Right ventricle myocardium inferior (tissue), 1 donor: ENCODE measurements around the gene NCAM2. TPM values are rescaled to one million over a fixed set of nuclear protein-coding genes. Genes with fewer than 3 reads are reported as not detected.
"Not testable (repeated sequence)": the region's sequence is repeated elsewhere in the genome, so short reads cannot be mapped to it uniquely, and the experiment has no call there.

Experiments used
- ATAC-seq: fragments of 200-7000 bp; cut with Tn5 transposase; one replicate; pipeline ENCODE4 v1.9.1; 2020; ENCODE audit warnings: mild to moderate bottlenecking, moderate library complexity
- DNase-seq: peaks from one replicate; pipeline ENCODE4 v3.0.0; 2021; ENCODE audit errors: missing footprints
- intact Hi-C: fragments of 100-400 bp; cut with DNase I; formaldehyde crosslinking; loops from one replicate; pipeline ENCODE4 v1.11.0; 2022
- total RNA-seq: library from RNA; stranded (reverse); fragmentation: NEBNext Ultra II Directional; extraction: Animal tissue kit (Norgen Biotek cat#: 25700); gene quantifications from one replicate; pipeline ENCODE4 v1.2.1, GENCODE V29; 2021
- donor health status: DM: no; HTN: yes; CAD: no; lungs with severe emphysema.

NCAM2 gene
- total RNA-seq, 1 donor from 2014 or later, result 5.4 TPM

DNA sequence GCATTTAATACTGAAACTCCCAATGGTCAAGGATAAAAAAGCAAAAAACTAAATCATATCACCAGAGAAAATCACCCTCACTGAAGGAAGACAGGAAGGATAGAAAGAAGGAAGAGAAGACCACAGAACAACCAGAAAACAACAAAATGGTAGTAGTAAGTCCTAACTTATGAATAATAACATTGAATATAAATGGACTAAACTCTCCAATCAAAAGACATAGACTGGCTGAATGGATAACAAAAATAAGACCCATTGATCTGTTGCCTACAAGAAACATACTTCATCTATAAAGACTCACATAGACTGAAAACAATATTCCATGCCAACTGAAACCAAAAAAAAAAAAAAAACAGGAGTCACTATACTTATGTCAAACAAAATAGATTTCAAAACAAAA lies 347.7 kb downstream of the NCAM2 start:
- no peak for ATAC-seq
- intact Hi-C loops, result no loop called here

GRCh38 chr21:21366277-21366676 lies 368.1 kb downstream of the NCAM2 start:
- no peak for ATAC-seq
- intact Hi-C loops, result no loop called here
- no peak for DNase-seq

More for the DNA sequence above, 347.7 kb downstream of the NCAM2 start:
- DNase-seq, result no peak

DNA sequence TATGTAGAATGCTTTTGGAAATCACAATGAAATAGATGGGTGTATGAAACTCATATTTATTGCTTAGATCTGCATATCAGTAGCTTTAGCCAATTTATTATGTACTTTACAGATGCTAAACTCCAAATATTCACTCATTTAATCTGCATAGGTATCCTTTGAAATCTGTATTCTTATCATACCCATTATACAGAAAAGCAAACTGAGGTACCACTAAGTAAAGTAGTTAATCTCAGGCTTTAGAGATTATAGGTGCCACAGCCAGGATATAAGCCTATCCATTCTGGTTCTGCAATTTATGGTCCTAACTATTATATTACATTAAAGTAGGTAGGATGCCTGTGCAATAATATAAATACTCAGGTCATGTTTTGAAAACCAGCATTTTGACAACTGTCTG lies 369.4 kb downstream of the NCAM2 start:
- DNase-seq (no peak), ATAC-seq (no peak)
- intact Hi-C loops, result no loop called here

DNA sequence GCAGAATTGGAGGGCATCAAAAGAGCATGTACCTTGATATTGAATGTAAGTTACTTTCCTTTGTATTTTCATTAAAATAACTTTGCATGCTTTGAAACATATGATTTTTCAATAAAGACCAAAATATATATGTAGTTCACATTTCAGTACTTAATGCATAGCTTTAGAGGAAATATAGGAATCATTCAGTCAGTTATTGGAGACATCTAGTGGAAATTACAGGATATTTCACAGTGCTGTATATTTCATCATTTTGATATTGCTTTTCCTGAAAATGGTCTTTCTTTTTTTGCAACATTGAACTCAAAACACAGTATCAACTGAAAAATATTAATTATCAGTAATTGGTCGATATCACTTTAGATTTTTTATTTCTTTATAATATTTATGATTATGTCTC lies 375.8 kb downstream of the NCAM2 start:
- DNase-seq, result no peak
- ATAC-seq, result no peak
- intact Hi-C loops, result no loop called here

- DNase-seq (no peak), ATAC-seq (no peak)
- intact Hi-C loops, result no loop called here
Measured at GRCh38 chr21:21383126-21383525, 384.9 kb downstream of the NCAM2 start.

DNA sequence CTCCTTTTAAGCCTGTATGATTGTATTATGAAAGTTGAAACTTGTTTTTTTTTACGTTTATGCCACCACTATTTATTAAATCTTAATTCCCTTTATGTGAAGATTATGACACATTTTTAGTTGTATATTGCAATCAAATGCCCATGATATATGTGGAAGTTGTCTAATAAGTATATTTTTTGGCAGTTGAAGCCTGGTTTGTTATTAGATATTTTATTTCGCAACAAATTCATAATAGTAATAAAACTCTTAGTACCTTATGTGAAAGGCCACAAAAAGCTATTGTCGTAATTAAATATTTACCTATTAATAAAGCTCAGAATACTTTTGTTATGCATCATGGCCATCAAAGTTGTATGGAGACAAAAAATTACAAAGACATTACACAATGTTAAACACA lies 386.8 kb downstream of the NCAM2 start:
- ATAC-seq, result no peak
- intact Hi-C loops, result no loop called here
- DNase-seq, result no peak

GRCh38 chr21:21385404-21385803 lies 387.2 kb downstream of the NCAM2 start:
- intact Hi-C loops, result no loop called here
- DNase-seq (no peak), ATAC-seq (no peak)

- no peak for DNase-seq
- intact Hi-C loops, result no loop called here
- no peak for ATAC-seq
Measured at GRCh38 chr21:21387916-21388315, 389.7 kb downstream of the NCAM2 start.

DNA sequence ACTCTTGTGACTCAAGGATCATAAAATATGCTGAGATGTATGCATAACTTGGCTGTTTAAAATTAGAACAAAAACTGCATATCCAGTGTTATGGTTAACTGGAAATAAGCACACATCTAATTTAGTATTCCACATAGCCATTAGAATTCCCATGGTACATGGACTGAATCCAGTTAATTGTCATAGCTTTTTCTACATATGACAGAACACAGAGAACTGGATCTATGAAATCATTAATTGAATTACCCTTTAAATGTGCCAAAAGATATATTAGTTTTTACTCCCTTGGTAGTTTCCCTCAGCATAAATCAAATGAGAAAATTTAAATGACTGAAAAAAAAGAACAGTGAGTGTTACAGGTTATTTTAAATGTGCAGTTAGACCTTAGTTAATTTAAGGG lies 395.9 kb downstream of the NCAM2 start:
- ATAC-seq (no peak), DNase-seq (no peak)
- intact Hi-C loops, result no loop called here

GRCh38 chr21:21396424-21396823 lies 398.2 kb downstream of the NCAM2 start:
- ATAC-seq (no peak), DNase-seq (no peak)
- intact Hi-C loops, result no loop called here

DNA sequence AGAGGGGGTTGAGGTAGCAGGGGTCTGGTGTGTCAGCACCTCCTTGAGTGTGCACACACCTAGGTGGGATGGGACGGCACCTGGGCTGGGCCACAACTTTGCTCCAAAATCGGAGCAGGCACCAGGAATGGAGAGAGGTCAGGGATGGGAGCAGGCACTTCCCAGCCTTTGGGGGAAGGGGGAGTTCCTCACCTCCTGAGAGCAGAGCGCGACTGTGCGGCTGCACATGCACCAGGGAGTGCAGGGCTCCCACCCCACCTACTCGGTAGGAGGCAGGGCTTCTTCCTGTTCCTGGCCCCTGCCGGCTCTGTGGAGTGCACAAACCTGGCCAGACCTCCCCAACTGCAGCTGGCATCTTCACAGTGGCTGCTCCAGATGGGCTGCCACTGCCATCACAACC lies 399.3 kb downstream of the NCAM2 start:
- intact Hi-C loops, result no loop called here
- DNase-seq, result no peak
- ATAC-seq, result no peak

DNA sequence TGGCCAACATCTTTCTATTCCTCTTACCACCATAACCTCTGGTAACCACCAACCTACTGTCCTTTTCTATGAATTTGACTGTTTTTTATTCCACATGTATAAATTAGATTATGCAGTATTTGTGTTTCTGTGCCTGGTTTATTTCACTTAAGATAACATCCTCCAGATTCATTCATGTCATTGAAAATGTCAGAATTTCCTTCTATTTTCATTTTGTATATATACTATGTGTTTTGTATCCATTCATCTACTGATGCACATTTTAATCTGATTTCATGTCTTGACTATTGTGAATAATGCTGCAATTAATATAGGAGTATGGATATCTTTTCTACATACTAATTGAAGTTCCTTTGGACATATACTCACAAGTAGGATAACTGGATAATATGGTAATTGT lies 403.2 kb downstream of the NCAM2 start:
- ATAC-seq (no peak), DNase-seq (no peak)
- intact Hi-C loops, result no loop called here

DNA sequence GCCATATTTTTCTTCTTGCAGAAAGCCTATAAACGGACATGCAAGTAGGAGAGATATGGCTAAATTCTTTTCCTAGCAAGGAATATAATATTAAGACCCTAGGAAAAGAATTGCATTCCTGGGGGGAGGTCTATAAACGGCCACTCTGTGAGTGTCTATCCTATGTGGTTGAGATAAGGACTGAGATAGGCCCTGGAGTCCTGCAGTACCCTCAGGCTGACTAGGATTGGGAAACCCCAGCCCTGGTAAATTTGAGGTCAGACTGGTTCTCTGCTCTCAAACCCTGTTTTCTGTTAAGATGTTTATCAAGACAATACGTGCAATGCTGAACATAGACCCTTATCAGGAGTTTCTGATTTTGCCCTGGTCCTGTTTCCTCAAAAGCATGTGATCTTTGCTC lies 404.0 kb downstream of the NCAM2 start:
- ATAC-seq, DNase-seq, intact Hi-C loops: not testable (repeated sequence)

DNA sequence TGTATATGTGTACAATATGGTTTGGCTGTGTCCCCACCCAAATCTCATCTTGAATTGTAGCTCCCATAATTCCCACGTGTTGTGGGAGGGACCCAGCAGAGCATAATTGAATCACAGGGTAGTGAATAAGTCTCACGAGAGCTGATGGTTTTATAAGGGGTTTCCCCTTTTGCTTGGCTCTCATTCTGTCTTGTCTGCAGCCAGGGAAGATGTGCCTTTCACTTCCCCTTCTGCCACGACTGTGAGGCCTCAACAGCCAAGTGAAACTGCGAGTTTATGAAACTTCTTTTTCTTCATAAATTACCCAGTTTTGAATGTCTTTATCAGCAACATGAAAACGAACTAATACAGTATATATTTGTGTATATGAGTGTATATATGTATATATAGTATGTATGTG lies 406.1 kb downstream of the NCAM2 start:
- intact Hi-C loops, DNase-seq, ATAC-seq: not testable (repeated sequence)

DNA sequence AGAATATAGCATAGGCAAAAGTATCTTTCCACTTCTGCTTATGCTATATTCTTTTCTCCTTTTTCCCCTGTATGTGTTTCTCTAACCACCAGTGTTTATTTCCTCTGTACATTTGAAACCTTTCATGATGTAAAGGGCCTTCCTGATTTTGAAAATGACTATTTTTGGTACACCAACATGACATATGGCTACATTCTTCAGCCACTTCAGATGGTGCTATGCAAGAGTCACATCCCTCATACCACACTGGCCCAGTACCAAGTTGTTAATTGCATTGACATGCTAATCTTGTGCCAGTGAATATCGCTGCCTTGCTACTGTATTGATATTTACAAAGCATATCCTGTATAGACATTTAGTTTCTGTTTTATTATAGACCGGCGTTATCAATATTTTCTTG lies 408.7 kb downstream of the NCAM2 start:
- ATAC-seq (no peak), DNase-seq (no peak)
- intact Hi-C loops, result no loop called here

DNA sequence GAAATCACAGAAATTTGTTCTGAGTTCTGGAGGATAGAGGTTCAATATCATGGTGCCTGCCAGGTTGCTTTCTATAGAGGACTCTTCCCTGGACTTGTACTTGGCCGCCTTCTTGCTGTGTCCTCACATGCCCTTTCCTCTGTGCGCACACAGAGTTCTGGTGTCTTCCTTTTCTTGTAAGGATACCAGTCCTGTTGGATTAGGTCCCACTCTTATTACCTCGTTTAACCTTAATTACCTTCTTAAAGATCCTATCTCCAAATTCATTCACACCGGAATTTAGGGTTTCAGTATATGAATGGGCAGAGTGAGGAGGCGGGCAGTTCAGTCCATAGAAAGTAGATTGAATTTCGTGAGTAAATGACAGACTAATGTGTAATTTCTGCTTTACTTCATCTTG lies 413.9 kb downstream of the NCAM2 start:
- intact Hi-C loops, result no loop called here

DNA sequence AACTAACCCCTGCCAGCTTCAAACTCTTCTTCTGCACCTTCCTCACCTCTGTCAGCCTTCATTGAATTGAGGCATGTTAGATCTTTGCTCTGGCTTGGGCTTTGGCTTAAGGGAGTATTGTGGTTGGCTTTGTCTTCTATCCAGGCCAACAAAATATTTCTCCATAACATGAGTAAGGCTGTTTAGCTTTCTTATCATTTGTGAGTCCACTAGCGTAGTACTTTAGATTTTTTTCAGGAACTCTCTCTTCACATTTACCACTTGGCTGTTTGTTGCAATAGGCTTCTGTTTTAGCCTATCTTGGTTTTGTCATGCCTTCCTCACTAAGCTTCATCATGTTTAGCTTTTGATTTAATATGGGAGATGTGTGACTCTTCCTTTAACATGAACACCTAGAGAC lies 417.5 kb downstream of the NCAM2 start:
- no peak for DNase-seq
- no peak for ATAC-seq
- intact Hi-C loops, result no loop called here

More for the DNA sequence above, 413.9 kb downstream of the NCAM2 start:
- DNase-seq, result no peak
- no peak for ATAC-seq

DNA sequence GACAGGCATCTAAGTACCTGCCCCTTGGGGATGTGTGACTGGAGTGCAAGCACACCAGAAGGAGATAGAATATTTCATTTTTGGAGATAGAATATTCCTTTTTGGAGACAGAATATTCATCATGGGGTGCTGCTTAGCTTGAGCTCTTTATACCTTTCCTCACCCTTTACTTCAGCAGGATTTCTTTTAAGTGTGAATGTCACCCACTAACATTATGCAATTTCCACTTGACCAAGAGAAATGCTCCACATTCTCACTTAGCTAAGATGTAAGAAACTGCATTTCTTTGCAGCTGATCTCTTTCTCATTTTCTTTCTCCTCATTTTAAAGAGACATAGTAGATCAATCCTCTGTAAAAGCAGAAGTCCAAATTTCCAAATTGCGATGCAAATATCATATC lies 436.7 kb downstream of the NCAM2 start:
- no peak for DNase-seq
- ATAC-seq, result no peak
- intact Hi-C loops, result no loop called here

DNA sequence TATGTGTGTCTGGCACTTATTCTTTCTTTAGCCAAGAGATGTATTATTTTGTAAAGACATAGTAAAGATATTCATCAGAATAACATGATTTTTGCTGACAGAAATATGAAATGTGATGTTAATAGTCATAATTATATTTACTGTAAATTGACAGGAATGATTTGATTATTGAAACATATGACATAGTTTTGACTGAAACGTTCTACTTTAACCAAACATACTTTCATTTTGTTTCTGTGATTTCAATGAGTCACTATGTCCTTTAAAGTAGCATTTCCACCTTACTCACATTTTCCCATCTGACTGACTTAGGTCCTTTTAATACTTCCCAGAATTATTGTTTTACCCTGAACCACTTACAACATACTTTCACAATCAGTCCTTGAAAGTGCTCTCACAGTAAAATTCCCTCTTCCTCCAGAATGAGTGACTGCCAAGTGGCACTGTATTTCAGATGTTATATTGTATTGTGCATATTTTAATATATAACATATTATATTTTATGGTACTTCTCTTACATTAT lies 437.9 kb downstream of the NCAM2 start:
- ATAC-seq (no peak), DNase-seq (no peak)
- intact Hi-C loops, result no loop called here

- ATAC-seq (no peak), DNase-seq (no peak)
- intact Hi-C loops, result no loop called here
Measured at GRCh38 chr21:21439761-21440160, 441.6 kb downstream of the NCAM2 start.

DNA sequence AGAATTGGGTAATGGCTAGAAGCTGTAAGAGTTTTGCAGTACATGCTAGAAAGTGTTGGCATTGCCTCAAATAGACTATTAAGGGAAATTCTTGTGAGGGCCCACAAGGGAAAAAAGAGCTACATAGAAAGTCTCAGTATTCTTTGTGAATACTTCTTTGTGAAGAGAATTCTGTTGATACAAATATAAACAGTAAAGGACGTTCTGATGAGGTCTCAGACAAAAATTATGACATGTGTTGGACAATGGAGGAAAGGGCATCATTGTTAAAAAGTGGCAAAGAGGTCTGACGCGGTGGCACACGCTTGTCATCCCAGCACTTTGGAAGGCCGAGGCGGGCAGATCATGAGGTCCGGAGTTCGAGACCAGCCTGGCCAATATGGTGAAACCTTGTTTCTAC lies 458.9 kb downstream of the NCAM2 start:
- ATAC-seq, result no peak
- intact Hi-C loops, result no loop called here

More for the DNA sequence above, 458.9 kb downstream of the NCAM2 start:
- DNase-seq, result no peak
